Activated CD8-positive, alpha-beta memory T cell treated with anti-CD3 and anti-CD28 coated beads, Interleukin-2, amount 50 U/mL, for 4 hours (primary cell): ENCODE measurements around the gene PSMD11.
A peak's percentile ranks its signal among the peaks of the same experiment; 100 is the strongest.
"Not testable (repeated sequence)": the region's sequence is repeated elsewhere in the genome, so short reads cannot be mapped to it uniquely, and the experiment has no call there.

Experiments
- DNase-seq: peaks from one replicate; pipeline ENCODE4 v3.0.0-alpha.2; 2020

Gene PSMD11

DNA sequence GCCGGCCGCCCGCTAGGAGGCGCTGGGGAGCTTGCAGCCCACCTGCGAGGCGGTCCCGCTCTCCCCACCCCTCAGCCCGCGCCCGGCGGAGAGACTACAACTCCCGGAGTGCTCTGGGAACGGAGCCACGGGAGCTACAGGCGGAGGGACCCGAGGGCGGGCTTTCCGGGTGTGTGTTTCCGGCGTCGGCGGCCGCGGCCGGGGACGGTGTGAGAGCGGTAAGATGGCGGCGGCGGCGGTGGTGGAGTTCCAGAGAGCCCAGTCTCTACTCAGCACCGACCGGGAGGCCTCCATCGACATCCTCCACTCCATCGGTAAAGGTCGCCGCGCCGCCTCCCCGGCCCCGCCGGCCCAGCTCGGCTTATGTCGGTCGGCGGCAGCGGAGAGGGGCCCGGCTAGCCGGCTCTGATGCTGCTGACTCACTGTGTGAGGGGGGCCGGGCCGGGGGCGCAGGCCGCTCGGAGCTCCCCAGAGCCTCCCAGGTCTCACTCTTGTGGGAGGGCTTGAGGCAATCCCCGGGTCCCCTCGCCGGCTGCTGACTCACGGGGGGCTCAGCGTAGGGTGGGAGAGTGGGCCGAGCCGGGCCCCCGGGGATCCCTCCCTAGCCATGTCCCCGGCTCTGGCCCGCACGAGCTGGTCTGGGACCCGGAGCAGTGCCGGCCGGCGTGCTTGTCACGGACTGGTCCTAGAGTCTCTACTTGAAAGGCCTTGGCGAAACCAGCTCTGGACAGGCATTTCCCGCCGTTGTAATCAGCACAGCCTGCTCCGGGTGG lies at the start of gene PSMD11:
Gene PSMD11 (plus strand): TSS at position 210 of the 773 bp plus-strand sequence. CDS start 14 bp downstream, at position 224.
- DNase-seq: peak; percentile 99

DNA sequence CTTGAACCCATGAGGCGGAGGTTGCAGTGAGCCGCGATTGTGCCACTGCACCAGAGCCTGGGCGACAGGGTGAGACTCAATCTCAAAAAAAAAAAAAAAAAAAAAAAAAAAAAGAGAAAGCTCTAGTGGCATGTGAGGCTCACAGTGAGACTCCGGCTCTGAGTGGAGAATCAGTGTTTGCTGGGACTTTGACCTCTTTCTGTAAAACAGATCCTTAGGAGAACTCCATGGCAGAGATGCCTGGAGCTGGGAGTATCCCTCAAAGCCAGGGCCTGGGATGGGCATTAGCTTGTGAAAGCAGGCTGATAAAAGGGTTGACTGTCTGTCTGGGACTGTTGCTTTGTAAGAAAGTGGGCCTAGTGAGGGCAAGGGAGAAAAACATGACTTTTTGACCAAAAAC lies 48.0 kb upstream of the PSMD11 start:
- DNase-seq: no peak

DNA sequence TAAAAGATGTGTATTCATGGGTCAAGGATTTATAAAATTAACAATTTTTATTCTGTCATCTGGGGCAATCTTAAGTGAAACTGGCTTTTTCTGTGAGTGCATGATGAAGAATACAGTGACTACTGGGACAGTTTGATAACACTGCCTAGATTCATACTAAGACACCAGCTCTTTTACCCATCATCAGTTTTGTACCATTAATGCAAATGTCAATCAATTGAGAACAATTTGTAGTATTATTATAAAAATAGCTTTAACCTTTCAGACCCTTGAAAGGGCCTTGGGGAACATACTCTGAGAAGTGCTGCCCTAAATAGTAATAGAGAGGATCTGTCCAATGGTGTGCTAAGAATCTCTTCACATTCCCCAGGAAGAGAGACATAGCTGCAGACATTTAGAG lies 45.4 kb upstream of the PSMD11 start:
- DNase-seq: no peak

DNA sequence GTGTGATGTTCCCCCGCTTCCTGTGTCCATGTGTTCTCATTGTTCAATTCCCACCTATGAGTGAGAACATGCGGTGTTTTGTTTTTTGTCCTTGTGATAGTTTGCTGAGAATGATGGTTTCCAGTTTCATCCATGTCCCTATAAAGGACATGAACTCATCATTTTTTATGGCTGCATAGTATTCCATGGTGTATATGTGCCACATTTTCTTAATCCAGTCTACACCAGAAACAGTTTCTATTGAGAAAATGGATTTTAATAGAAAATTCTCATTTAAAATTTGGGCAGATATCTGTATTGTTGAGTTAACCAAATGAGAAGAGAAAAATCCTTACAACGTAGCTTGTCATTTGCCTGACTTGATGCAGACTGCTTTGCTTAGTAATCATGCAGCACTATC lies 34.2 kb upstream of the PSMD11 start:
- not testable (repeated sequence) for DNase-seq

DNA sequence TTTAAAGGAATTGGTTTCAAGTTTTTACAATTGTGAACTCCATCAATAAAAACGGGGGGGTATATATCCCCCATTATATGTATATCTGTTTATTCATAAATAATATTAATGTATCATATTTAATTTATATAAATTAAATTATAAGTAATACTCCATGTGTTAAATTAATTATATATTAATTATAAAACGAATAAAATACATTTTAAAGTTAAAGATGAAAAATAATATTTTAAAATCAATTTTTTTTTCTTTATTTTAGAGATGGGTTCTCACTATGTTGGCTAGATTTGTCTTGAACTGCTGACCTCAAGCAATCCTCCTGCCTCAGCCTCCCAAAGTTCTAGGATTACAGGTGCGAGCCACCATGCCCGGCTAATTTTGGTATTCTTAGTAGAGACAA lies 17.4 kb upstream of the PSMD11 start:
- DNase-seq: no peak

GRCh38 chr17:32429598-32429997 lies 14.7 kb upstream of the PSMD11 start:
- DNase-seq: no peak

DNA sequence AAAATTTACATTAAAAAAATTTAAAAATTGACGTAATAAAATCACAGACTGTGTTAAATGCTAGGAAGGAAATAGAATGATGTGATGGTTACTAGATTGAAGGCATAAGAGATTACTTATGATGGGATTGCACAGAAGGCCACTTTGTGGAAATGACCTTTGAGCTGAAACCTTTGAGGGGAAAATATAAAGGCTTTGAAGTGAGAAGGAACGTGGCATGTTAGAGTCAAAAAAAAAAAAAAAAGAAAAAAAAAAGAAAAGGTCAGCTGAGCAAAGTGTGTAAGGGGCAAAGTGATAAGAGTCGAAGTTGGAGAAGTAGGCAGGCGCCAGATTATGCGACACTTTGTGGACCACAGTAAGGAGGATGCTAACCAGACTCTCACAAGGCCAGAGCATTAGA lies 3.6 kb upstream of the PSMD11 start:
- DNase-seq: no peak

DNA sequence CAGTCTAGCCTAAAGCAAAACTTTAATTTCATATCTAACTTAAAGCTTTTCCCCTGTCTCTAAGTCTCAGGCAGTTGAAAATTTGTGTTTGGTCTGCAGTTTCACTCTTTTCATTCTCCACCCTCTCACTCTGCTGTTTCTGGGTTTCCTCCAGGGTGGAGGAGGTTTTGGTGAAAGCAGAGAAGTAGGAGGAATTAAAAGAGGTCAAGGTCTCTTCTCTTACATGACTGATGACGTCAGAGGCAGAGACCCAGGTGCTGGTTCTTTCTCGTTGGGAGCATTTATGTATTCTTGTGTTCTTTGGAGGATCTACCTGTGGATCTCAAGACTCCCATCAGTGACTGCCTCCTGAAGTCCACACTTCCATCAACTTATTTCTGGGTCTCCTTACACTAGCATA lies 2.4 kb upstream of the PSMD11 start:
- DNase-seq: no peak

- DNase-seq: no peak
Observed at GRCh38 chr17:32443827-32444300, 446 bp upstream of the PSMD11 start.

- DNase-seq: peak; percentile 47
Observed at GRCh38 chr17:32445074-32445415, 735 bp downstream of the PSMD11 start.

DNA sequence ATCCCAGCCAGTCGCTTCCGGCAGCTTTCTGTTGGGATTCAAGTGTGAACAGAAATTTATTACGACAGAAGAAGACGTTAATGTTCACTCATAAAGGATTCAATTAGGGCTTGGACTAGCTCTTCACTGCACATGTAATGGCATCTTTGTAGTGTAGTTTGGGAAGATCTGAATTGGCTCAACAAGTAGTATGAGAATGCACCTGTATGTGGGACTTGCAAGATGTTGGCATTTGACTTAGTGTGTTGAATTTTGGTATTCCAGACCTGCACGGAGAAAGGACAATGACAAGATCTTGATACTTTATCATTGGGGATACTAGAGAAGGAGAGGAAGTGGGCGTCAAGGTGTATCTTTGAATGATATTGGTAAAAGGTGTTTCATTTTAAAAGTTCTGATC lies 1.2 kb downstream of the PSMD11 start:
- no peak for DNase-seq

DNA sequence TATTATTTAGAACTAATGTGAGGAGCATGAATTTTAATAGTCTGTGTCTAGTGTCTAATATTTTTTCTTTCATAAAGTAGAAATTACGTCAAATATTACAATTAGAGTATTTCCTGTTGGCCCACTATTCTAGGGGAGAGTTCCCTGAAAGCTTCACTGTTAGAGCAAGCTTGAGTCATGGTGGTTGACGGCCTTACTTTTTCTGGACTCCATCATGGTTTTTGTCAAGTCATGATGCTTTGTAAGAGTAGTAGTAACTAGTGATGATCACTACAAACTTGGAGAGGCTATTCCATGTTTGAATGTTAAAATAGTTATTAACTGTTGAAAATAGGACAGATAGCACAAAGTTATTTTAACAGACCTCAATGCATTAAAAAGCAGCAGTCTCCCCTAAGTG lies 1.7 kb downstream of the PSMD11 start:
- no peak for DNase-seq

DNA sequence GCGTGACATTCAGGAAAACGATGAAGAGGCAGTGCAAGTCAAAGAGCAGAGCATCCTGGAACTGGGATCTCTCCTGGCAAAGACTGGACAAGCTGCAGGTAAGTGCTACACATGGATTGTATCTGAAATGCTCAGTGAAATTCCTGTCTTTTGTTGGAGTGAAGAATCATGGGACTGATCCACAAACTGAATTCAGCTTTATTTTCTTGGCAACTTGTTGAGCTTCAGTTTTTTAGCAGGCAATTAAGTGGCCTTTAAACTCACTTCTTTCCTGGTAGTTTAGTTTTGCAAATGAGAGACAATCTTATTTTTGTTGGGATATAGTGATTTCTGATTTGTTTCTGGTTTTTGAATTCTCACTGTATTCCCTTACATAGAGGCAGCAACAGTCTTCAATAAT lies 2.6 kb downstream of the PSMD11 start:
- DNase-seq: no peak

GRCh38 chr17:32449963-32450362 lies 5.7 kb downstream of the PSMD11 start:
- no peak for DNase-seq

GRCh38 chr17:32450379-32450778 lies 6.1 kb downstream of the PSMD11 start:
- not testable (repeated sequence) for DNase-seq

- DNase-seq: no peak
Observed at GRCh38 chr17:32451879-32452278, 7.6 kb downstream of the PSMD11 start.

DNA sequence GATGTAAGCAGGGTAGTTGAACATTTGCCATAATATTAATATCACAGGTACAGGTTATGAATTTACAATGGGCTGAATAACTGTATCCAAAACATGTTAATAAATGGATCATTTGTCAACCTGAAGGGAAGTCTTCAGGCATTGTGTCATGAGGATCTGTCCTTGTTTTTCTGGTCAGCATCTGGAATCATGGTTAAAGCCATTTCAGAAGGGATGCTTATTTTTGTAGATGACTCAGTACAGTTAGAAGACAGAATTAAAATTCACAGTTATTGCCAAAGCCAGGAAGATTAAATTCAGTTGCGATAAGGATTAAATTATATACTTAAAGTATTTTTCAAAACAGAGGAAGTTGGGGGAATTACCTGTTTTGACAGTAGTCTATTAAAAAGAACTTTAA lies 8.0 kb downstream of the PSMD11 start:
- DNase-seq: no peak

GRCh38 chr17:32453370-32453769 lies 9.1 kb downstream of the PSMD11 start:
- no peak for DNase-seq

GRCh38 chr17:32458371-32458770 lies 14.1 kb downstream of the PSMD11 start:
- no peak for DNase-seq

DNA sequence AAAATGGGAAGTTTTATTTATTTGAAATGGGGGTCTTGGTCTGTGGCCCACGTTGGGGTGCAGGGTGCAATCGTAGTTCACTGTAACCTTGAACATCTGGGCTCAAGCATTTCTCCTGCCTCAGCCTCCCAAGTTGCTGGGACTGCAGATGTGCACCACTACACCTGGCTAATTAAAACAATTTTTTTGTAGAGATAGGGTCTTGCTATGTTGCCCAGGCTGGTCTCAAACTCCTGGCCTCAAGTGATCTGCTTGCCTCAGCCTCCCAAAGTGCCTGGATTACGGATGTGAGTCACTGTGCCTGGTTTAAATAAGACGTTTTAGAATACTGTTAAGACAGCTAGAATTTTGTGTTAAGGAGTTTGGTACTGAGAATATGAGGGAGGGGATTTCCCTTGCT lies 15.7 kb downstream of the PSMD11 start:
- DNase-seq: no peak

GRCh38 chr17:32461498-32461852 lies 17.2 kb downstream of the PSMD11 start:
- DNase-seq: no peak

GRCh38 chr17:32461853-32462617 lies 17.7 kb downstream of the PSMD11 start:
- DNase-seq: peak; percentile 67

DNA sequence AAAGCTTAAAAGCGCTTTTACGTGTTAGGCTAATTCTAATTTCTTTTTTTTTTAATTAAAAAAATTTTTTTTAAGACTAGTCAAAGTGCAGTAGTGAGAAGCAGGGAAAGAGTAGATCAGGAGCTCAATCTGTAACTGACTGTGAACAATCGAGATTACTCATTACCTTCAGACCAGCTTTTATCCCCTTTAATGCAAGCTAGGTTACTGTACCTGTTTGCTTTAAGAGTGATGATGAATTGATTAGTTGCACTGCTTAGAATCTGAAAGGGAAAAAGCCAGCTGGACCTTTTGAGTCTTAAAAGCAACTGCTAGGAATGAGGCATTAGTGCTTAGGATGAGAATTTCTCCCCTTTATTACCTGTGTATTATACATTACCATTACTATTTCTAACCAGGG lies 19.0 kb downstream of the PSMD11 start:
- DNase-seq: no peak

GRCh38 chr17:32464374-32464773 lies 20.1 kb downstream of the PSMD11 start:
- no peak for DNase-seq

GRCh38 chr17:32467949-32468348 lies 23.6 kb downstream of the PSMD11 start:
- no peak for DNase-seq
